Fibroblast of skin of right quadriceps (primary cell): ENCODE results near the gene ZBTB39.
"Not testable (repeated sequence)": the region's sequence is repeated elsewhere in the genome, so short reads cannot be mapped to it uniquely, and the experiment has no call there.

Source experiments
- DNase-seq: peaks from one replicate; pipeline ENCODE4 v3.0.0-alpha.2; 2013

The ZBTB39 gene

GRCh38 chr12:56978397-56979138 is 27.8 kb downstream of the ZBTB39 start:
- DNase-seq = no peak

- not testable (repeated sequence) for DNase-seq
Measured at GRCh38 chr12:56977361-56977760, 29.0 kb downstream of the ZBTB39 start.

DNA sequence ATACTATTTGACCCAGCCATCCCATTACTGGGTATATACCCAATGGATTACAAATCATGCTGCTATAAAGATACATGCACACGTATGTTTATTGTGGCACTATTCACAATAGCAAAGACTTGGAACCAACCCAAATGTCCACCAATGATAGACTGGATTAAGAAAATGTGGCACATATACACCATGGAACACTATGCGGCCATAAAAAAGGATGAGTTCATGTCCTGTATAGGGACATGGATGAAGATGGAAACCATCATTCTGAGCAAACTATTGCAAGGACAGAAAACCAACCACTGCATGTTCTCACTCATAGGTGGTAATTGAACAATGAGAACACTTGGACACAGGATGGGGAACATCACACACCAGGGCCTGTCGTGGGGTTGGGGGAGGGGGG is 32.1 kb downstream of the ZBTB39 start:
- not testable (repeated sequence) for DNase-seq

DNA sequence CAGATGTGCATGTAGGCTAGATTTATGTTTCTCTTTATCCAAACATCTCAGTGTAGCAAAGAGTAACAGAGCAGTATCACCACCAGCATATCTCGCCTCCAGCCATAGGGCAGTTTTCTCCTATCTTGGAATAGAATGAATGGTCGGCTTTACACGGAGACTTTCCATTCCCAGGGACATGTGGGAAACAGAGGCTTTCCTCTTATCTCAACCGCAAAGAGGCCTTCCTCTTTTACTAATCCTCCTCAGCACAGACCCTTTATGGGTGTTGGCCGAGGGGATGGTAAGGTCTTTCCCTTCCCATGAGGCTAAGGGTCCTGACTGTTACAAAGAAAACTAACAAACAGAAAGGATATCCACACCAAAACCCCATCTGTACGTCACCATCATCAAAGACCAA is 37.4 kb downstream of the ZBTB39 start:
- not testable (repeated sequence) for DNase-seq

DNA sequence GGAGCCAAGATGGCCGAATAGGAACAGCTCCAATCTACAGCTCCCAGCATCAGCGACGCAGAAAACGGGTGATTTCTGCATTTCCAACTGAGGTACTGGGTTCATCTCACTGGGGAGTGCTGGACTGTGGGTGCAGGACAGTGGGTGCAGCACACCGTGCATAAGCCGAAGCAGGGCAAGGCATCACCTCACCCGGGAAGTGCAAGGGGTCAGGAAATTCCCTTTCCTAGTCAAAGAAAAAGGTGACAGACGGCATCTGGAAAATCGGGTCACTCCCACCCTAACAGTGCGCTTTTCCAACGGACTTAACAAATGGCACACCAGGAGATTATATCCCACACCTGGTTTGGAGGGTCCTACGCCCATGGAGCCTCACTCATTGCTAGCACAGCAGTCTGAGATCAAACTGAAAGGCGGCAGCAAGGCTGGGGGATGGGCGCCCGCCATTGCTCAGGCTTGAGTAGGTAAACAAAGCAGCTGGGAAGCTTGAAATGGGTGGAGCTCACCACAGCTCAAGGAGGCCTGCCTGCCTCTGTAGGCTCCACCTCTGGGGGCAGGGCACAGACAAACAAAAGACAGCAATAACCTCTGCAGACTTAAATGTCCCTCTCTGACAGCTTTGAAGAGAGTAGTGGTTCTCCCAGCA is 40.2 kb downstream of the ZBTB39 start:
- DNase-seq = not testable (repeated sequence)

DNA sequence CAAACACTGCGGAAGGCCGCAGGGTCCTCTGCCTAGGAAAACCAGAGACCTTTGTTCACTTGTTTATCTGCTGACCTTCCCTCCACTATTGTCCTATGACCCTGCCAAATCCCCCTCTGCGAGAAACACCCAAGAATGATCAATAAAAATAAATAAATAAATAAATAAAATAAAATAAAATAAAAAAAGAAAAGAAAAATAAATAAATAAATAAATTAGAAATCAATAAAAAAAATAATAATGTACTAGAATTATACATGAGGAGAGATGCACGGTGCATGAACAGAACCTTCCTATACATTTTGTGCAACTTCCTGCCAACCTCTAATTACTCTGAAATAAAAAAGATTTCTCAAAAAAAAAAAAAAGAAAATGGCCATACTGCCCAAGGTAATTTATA is 41.2 kb downstream of the ZBTB39 start:
- DNase-seq = not testable (repeated sequence)

- DNase-seq = not testable (repeated sequence)
Measured at GRCh38 chr12:56963557-56963956, 42.8 kb downstream of the ZBTB39 start.

GRCh38 chr12:56962247-56962646 is 44.1 kb downstream of the ZBTB39 start:
- DNase-seq = not testable (repeated sequence)

- no peak for DNase-seq
Measured at GRCh38 chr12:56958422-56958821, 47.9 kb downstream of the ZBTB39 start.

GRCh38 chr12:56957229-56958052 is 48.9 kb downstream of the ZBTB39 start, which contains the start of gene RDH16:
RDH16 (minus strand) TSS chr12:56957608; CDS start chr12:56957462, 146 bp downstream.
- no peak for DNase-seq

- no peak for DNase-seq
Measured at GRCh38 chr12:56955631-56956256, 50.6 kb downstream of the ZBTB39 start.

DNA sequence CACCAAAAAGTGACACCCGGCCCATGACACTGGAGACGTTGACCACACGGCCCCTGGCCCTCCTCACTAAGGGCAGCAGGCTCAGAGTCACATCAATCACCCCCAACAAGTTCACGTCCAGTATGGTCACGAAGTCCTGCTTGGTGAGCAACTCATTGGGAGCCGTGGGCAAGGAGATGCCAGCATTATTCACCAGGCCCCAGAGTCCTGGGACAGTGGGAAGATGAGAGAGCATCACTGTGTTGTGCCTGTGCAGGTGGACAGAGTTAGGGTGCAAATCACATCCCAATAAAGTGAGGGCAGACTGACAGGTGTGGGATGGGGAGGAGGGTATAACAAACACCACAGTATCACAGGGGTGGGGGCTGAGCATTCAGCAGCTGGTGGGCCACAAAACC is 51.4 kb downstream of the ZBTB39 start:
- DNase-seq = no peak

GRCh38 chr12:56954057-56954957 is 52.0 kb downstream of the ZBTB39 start:
- no peak for DNase-seq

- DNase-seq = no peak
Measured at GRCh38 chr12:56953314-56953713, 53.0 kb downstream of the ZBTB39 start.

- DNase-seq = no peak
Measured at GRCh38 chr12:56951582-56952339, 54.6 kb downstream of the ZBTB39 start.

DNA sequence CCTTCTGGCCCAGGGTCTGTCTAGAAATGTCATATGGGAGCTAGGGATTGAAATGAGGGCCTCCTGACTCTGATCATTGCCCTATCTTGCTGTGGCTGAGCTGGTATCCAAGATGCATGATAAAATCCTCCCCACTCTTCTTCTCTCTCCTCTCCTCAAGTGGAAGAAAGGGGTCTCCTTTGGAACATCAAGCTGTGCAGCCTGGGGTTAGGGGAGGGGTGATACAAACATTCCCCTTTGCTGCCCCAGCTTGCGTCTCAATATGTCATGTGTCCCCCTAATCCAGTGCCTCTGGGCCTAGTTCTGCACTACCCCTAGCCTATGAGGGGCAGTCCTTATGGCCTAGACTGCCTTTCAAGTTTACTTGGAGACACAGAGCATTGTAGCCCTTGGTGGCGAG is 57.5 kb downstream of the ZBTB39 start:
- no peak for DNase-seq
